HepG2 (cell line): Measurements from ENCODE around the gene VKORC1. TPM values are rescaled to one million over a fixed set of nuclear protein-coding genes. Genes with fewer than 3 reads are reported as not detected.

Source experiments
- DDIT3 ChIP-seq: sonication (generic); formaldehyde crosslinking; IDR thresholded peaks from 2 replicates; pipeline ENCODE4 v1.4.0; 2020; ENCODE audit warnings: mild to moderate bottlenecking, missing genetic modification reagents
- E2F5 ChIP-seq: sonication (generic); formaldehyde crosslinking; conservative IDR thresholded peaks from 2 replicates; pipeline ENCODE4 v1.4.0; 2020; ENCODE audit warnings: missing genetic modification reagents
- HMG20A ChIP-seq: IDR thresholded peaks from 2 replicates; pipeline ENCODE4 v1.6.1; 2016; ENCODE audit warnings: borderline replicate concordance
- MAFG ChIP-seq: sonication (generic); formaldehyde crosslinking; IDR thresholded peaks from 2 replicates; pipeline ENCODE4 v1.5.1; 2020; ENCODE audit warnings: mild to moderate bottlenecking, missing genetic modification reagents
- MED8 ChIP-seq: sonication (generic); formaldehyde crosslinking; IDR thresholded peaks from 2 replicates; pipeline ENCODE4 v1.8.1; 2023; ENCODE audit warnings: mild to moderate bottlenecking, missing genetic modification reagents; ENCODE audit not compliant: insufficient replicate concordance
- MIER2 ChIP-seq: IDR thresholded peaks from 2 replicates; pipeline ENCODE4 v1.6.1; 2016; ENCODE audit warnings: missing biosample characterization, missing genetic modification reagents
- NFAT5 ChIP-seq: sonication (generic); formaldehyde crosslinking; IDR thresholded peaks from 2 replicates; pipeline ENCODE4 v1.4.0; 2020; ENCODE audit warnings: missing genetic modification reagents
- PCBP2 ChIP-seq: fragments of 200-400 bp; formaldehyde crosslinking; optimal IDR thresholded peaks from 2 replicates; pipeline ENCODE3; 2018; ENCODE audit warnings: low read length, low read depth; ENCODE audit not compliant: poor library complexity, severe bottlenecking
- ZNF136 ChIP-seq: sonication (generic); formaldehyde crosslinking; IDR thresholded peaks from 2 replicates; pipeline ENCODE4 v1.8.1; 2022; ENCODE audit warnings: low read depth, mild to moderate bottlenecking, moderate library complexity, missing genetic modification reagents
- ZNF414 ChIP-seq: sonication (generic); formaldehyde crosslinking; IDR thresholded peaks from 2 replicates; pipeline ENCODE4 v1.5.0; 2020; ENCODE audit warnings: missing genetic modification reagents
- ZNF441 ChIP-seq: sonication (generic); formaldehyde crosslinking; IDR thresholded peaks from 2 replicates; pipeline ENCODE4 v1.7.0; 2021; ENCODE audit warnings: missing genetic modification reagents, borderline replicate concordance
- ZNF580 ChIP-seq: IDR thresholded peaks from 2 replicates; pipeline ENCODE4 v1.6.1; 2016; ENCODE audit warnings: low read depth, borderline replicate concordance
- ZNF616 ChIP-seq: sonication (generic); formaldehyde crosslinking; IDR thresholded peaks from 2 replicates; pipeline ENCODE4 v1.5.0; 2020; ENCODE audit warnings: low read depth, mild to moderate bottlenecking, missing genetic modification reagents
- ZNF713 ChIP-seq: sonication (generic); formaldehyde crosslinking; IDR thresholded peaks from 2 replicates; pipeline ENCODE4 v1.4.0; 2020; ENCODE audit warnings: mild to moderate bottlenecking, missing genetic modification reagents
- polyA plus RNA-seq, 8 experiments: library from polyadenylated mRNA; depleted of rRNA in 3 of 8; stranded (reverse) in 7 of 8; unstranded in 1 of 8; fragments of >200 nt; fragmentation: Illumina TruSeq in 4 of 8; extraction: Trizol in 4 of 8; gene quantifications; 2 replicates each; pipeline versions ENCODE4 v1.2.1 to v1.2.3, GENCODE V29; 2011 to 2016; ENCODE audit warnings: low read depth in 4 of 8, missing spikeins in 1 of 8, mixed read lengths in 1 of 8; ENCODE audit not compliant: insufficient read depth in 1 of 8
- total RNA-seq, 5 experiments: library from RNA; depleted of rRNA; stranded (reverse); fragments of >200 nt; fragmentation: Illumina TruSeq; extraction: Trizol; gene quantifications; 2 replicates each; pipeline ENCODE4 v1.2.3, GENCODE V29; 2016; ENCODE audit warnings: low read depth in 1 of 5
- TF ChIP-seq, protein P1 (sequence below): sonication (generic); formaldehyde crosslinking; IDR thresholded peaks from 2 replicates; pipeline ENCODE4 v1.5.0; 2020; ENCODE audit warnings: missing genetic modification reagents
- TF ChIP-seq, protein P2 (sequence below): sonication (generic); formaldehyde crosslinking; IDR thresholded peaks from 2 replicates; pipeline ENCODE4 v1.5.1; 2020; ENCODE audit warnings: missing genetic modification reagents, mild to moderate bottlenecking, borderline replicate concordance

VKORC1 gene
- total and polyA plus RNA-seq, 2 of the 13 experiments (the other 11 are each of a cell fraction or from before 2014, with no cell fraction given), result 141 to 615 TPM

GRCh38 chr16:31138621-31139578 lies 44.3 kb upstream of the VKORC1 start (continued):
- TF ChIP-seq E2F5 (CRISPR knock-in tag), result 0 out of 2 replicates have a peak, but pooled peaks have one; percentile 43
- TF ChIP-seq MIER2 (CRISPR knock-in tag), result 0 out of 2 replicates have a peak, but pooled peaks have one; percentile 37
- no peak for TF ChIP-seq ZNF414 (CRISPR knock-in tag)
- TF ChIP-seq PCBP2, result no peak
- TF ChIP-seq, protein P1, sequence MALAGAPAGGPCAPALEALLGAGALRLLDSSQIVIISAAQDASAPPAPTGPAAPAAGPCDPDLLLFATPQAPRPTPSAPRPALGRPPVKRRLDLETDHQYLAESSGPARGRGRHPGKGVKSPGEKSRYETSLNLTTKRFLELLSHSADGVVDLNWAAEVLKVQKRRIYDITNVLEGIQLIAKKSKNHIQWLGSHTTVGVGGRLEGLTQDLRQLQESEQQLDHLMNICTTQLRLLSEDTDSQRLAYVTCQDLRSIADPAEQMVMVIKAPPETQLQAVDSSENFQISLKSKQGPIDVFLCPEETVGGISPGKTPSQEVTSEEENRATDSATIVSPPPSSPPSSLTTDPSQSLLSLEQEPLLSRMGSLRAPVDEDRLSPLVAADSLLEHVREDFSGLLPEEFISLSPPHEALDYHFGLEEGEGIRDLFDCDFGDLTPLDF, result peak; percentile 39; the same call in 1 of the 2 replicates
- 0 out of 2 replicates have a peak, but pooled peaks have one; percentile 53 for TF ChIP-seq ZNF616 (CRISPR knock-in tag)
- no peak for TF ChIP-seq ZNF580 (CRISPR knock-in tag)
- no peak for TF ChIP-seq DDIT3 (CRISPR knock-in tag)
- no peak for TF ChIP-seq ZNF136 (CRISPR knock-in tag)
- 0 out of 2 replicates have a peak, but pooled peaks have one; percentile 15 for TF ChIP-seq ZNF713 (CRISPR knock-in tag)
- TF ChIP-seq HMG20A (CRISPR knock-in tag), result no peak
- peak; percentile 78; the same call in 1 of the 2 replicates for TF ChIP-seq ZNF441
- TF ChIP-seq MAFG (CRISPR knock-in tag), result peak; percentile 28; the same call in 1 of the 2 replicates
- 0 out of 2 replicates have a peak, but pooled peaks have one; percentile 16 for TF ChIP-seq NFAT5 (CRISPR knock-in tag)
- TF ChIP-seq, protein P2, sequence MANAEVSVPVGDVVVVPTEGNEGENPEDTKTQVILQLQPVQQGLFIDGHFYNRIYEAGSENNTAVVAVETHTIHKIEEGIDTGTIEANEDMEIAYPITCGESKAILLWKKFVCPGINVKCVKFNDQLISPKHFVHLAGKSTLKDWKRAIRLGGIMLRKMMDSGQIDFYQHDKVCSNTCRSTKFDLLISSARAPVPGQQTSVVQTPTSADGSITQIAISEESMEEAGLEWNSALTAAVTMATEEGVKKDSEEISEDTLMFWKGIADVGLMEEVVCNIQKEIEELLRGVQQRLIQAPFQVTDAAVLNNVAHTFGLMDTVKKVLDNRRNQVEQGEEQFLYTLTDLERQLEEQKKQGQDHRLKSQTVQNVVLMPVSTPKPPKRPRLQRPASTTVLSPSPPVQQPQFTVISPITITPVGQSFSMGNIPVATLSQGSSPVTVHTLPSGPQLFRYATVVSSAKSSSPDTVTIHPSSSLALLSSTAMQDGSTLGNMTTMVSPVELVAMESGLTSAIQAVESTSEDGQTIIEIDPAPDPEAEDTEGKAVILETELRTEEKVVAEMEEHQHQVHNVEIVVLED (CRISPR knock-in tag), result peak; percentile 11; the same call in 1 of the 2 replicates
- TF ChIP-seq MED8 (CRISPR knock-in tag), result no peak
